SU-DHL-6 (cell line): Measurements from ENCODE around the gene TSPAN33.

Experiments
- CTCF ChIP-seq: fragments of 200-600 bp; sonication (generic); IDR thresholded peaks from one replicate; pipeline ENCODE4 v1.5.1; 2017; ENCODE audit warnings: antibody characterized with exemption, mild to moderate bottlenecking, low read length, moderate library complexity; ENCODE audit not compliant: insufficient read depth, poor library complexity, severe bottlenecking
- EZH2phosphoT487 ChIP-seq: fragments of 200-600 bp; sonication (generic), shearing (Covaris generic); conservative IDR thresholded peaks from 2 replicates; pipeline ENCODE4 v1.6.1; 2018; ENCODE audit warnings: mild to moderate bottlenecking, antibody characterized with exemption, low read length, moderate library complexity, mixed read lengths

- TF ChIP-seq CTCF (no peak), EZH2phosphoT487 (no peak)
These were observed 18.2 kb downstream of the TSPAN33 start for GRCh38 chr7:129162732-129163131.
